ENCODE data around the gene CEND1. TPM values are rescaled to one million over a fixed set of nuclear protein-coding genes. Genes with fewer than 3 reads are reported as not detected.

Gene CEND1
- total and polyA plus RNA-seq, 2 of the 13 experiments (the other 11 are each of a cell fraction or from before 2014, with no cell fraction given) = not detected

- H3K9me3 ChIP-seq (ENCODE audit: low read length) = no peaks in the 10 kb centered on the region
- no peak for ATAC-seq
- ChIA-PET CTCF (ENCODE audit: low intra/inter-chr PET ratio, low total read pairs) (no interaction called here), POLR2A (interaction anchor here (5.3 kb wide), 1 partner anchor 16 kb away, joined by 44 read pairs; the partner anchor contains the start of gene GATD1)
- H2AFZ ChIP-seq (ENCODE audit: low read length) = no peak overlapping the region
- no peak overlapping the region for H3K4me3 ChIP-seq (replicated peaks in 1 of 3; ENCODE audit: insufficient read depth in 1 of 3, low read depth in 2 of 3, low read length in 3 of 3)
- H3K9ac ChIP-seq (ENCODE audit: insufficient read depth, low read depth, low read length) = no peak overlapping the region
- no peak for DNase-seq (ENCODE audit: low spot score)
- 88% methylated on average over 4 of the region's 7 CpGs for WGBS (ENCODE audit: low lambda C conversion rate)
- H3K4me1 ChIP-seq (ENCODE audit: insufficient read depth, low read length) = peaks cover 11% of the 10 kb centered on the region
- no peak for TF ChIP-seq ZNF687 (CRISPR knock-in tag; IDR thresholded peaks at IDR 0.05)
- FAIRE-seq = no peak
- no peak overlapping the region for H3K27ac ChIP-seq (ENCODE audit: extremely low read length, insufficient read depth, low read length)
- BruUV-seq (replicated peaks) = no TSS peak
- H3K4me2 ChIP-seq (ENCODE audit: low read depth, low read length) = no peak overlapping the region
- H3K36me3 ChIP-seq (replicated peaks in 1 of 2; ENCODE audit: control insufficient read depth in 1 of 2, insufficient read depth in 2 of 2, low read length in 2 of 2) = no peaks in the 10 kb centered on the region; a peak in 1 of 5 replicates
- H4K20me1 ChIP-seq (ENCODE audit: insufficient read depth, low read length) = no peaks in the 10 kb centered on the region
- intact Hi-C loops (cut with micrococcal nuclease; ENCODE audit: unreplicated experiment) (no loop called here), in situ Hi-C loops (cut with HindIII; ENCODE audit: extremely low pct_ligation_motif_present, low pct_unique_long_range_greater_than_20kb) (no loop called here)
- H3K79me2 ChIP-seq (ENCODE audit: insufficient read depth, low read length) = peaks cover 4% of the 10 kb centered on the region
- peaks cover 0 to 2% of the 10 kb centered on the region in 2 experiments; a peak in 2 of 5 replicates for H3K27me3 ChIP-seq (ENCODE audit: control insufficient read depth in 1 of 2, insufficient read depth in 2 of 2, low read length in 2 of 2)
Measured at GRCh38 chr11:793556-793955, 3.7 kb upstream of the CEND1 start.

- Histone ChIP-seq H2AFZ (ENCODE audit: low read length) (no peak overlapping the region), H3K27ac (ENCODE audit: extremely low read length, insufficient read depth, low read length) (no peak overlapping the region), H3K4me3 (replicated peaks in 1 of 3; ENCODE audit: insufficient read depth in 1 of 3, low read depth in 2 of 3, low read length in 3 of 3) (no peak overlapping the region), H3K79me2 (ENCODE audit: insufficient read depth, low read length) (peaks cover 4% of the 10 kb centered on the region), H3K4me2 (ENCODE audit: low read depth, low read length) (no peak overlapping the region), H3K27me3 (ENCODE audit: control insufficient read depth in 1 of 2, insufficient read depth in 2 of 2, low read length in 2 of 2) (peaks cover 0 to 2% of the 10 kb centered on the region in 2 experiments; a peak in 2 of 5 replicates), H4K20me1 (ENCODE audit: insufficient read depth, low read length) (no peaks in the 10 kb centered on the region), H3K36me3 (replicated peaks in 1 of 2; ENCODE audit: control insufficient read depth in 1 of 2, insufficient read depth in 2 of 2, low read length in 2 of 2) (no peaks in the 10 kb centered on the region; a peak in 1 of 5 replicates), H3K4me1 (ENCODE audit: insufficient read depth, low read length) (peaks cover 18% of the 10 kb centered on the region), H3K9ac (ENCODE audit: insufficient read depth, low read depth, low read length) (no peak overlapping the region), H3K9me3 (ENCODE audit: low read length) (no peaks in the 10 kb centered on the region)
- BruUV-seq (replicated peaks) = no TSS peak
- no peak for DNase-seq (ENCODE audit: low spot score)
- intact Hi-C loops (cut with micrococcal nuclease; ENCODE audit: unreplicated experiment) (no loop called here), in situ Hi-C loops (cut with HindIII; ENCODE audit: extremely low pct_ligation_motif_present, low pct_unique_long_range_greater_than_20kb) (no loop called here)
- POLR2A ChIA-PET = interaction anchor here (5.3 kb wide), 1 partner anchor 15 kb away, joined by 44 read pairs; the partner anchor contains the start of gene GATD1
- 93% methylated on average over 12 of the region's 13 CpGs for WGBS (ENCODE audit: low lambda C conversion rate)
- TF ChIP-seq GZF1 (CRISPR knock-in tag; IDR thresholded peaks at IDR 0.05) (no peak), CREB1 (IDR thresholded peaks at IDR 0.05) (no peak), CREB1 (CRISPR knock-in tag; IDR thresholded peaks at IDR 0.05) (no peak), ATF1 (CRISPR knock-in tag; IDR thresholded peaks at IDR 0.05) (no peak), DNMT3B (CRISPR knock-in tag; conservative IDR thresholded peaks at IDR 0.05) (no peak), HNF1B (CRISPR knock-in tag; IDR thresholded peaks at IDR 0.05) (no peak), PRPF4 (IDR thresholded peaks at IDR 0.05; ENCODE audit: low read depth, low read length, poor library complexity, severe bottlenecking) (no peak), MAFG (CRISPR knock-in tag; IDR thresholded peaks at IDR 0.05) (no peak), USF2 (IDR thresholded peaks at IDR 0.05; ENCODE audit: low read depth, low read length) (no peak), USF2 (CRISPR knock-in tag; IDR thresholded peaks at IDR 0.05; ENCODE audit: borderline replicate concordance) (no peak)
- no peak for ATAC-seq
- CTCF ChIA-PET (ENCODE audit: low intra/inter-chr PET ratio, low total read pairs) = no interaction called here
- no peak for FAIRE-seq
Measured at GRCh38 chr11:792873-793272, 3.0 kb upstream of the CEND1 start.

All from HepG2 (cell line).